GM19328 (cell line): ENCODE results near the gene TTBK1.

Experiments
- ATAC-seq: cut with Tn5 transposase; IDR thresholded peaks from one replicate; pipeline ENCODE4 v1.9.1; 2021; ENCODE audit warnings: mild to moderate bottlenecking, moderate library complexity; ENCODE audit not compliant: unreplicated experiment

TTBK1 gene

DNA sequence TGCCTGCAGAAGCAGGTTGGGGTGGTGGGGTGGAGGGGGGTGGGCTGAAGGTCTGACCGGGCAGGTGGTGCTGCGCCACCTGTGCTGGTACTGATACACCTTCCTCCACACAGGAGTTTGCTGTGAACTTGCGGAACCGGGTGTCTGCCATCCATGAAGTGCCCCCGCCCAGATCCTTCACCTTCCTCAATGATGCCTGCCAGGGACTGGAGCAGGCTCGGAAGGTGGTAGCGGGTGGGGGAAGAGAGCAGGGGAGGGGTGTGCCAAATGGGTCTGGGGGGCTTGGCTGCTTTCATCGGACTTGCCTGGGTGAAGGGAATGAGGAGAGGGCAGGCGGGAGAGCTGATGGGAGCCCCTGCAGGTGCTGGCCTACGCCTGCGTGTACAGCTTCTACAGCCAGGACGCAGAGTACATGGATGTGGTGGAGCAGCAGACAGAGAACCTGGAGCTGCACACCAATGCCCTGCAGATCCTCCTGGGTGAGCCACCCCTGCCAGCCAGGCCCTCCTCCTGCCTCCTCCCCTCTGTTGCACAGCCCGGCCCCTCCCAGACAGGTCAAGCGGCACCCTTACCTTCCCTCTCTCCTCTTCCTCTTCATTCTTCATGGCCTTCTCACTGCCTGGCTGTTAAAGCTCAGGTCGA is 20.7 kb upstream of the TTBK1 start:
- no peak for ATAC-seq

DNA sequence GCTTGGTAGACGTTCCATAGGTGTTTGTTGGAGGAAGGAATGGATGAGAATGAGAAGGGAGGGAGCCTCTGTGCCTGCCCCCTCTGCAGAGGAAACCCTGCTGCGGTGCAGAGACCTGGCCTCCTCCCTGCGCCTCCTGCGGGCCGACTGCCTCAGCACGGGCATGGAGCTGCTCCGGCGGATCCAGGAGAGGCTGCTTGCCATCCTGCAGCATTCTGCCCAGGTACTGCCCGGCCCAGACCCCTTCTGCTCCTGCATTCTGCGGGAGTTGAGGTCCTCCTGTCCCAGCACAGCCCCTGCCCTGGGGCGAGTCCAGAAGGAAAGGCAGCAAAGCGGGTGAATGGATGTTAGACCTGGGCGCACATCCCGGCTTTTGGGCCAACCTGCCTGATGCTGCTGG is 20.1 kb upstream of the TTBK1 start:
- no peak for ATAC-seq

DNA sequence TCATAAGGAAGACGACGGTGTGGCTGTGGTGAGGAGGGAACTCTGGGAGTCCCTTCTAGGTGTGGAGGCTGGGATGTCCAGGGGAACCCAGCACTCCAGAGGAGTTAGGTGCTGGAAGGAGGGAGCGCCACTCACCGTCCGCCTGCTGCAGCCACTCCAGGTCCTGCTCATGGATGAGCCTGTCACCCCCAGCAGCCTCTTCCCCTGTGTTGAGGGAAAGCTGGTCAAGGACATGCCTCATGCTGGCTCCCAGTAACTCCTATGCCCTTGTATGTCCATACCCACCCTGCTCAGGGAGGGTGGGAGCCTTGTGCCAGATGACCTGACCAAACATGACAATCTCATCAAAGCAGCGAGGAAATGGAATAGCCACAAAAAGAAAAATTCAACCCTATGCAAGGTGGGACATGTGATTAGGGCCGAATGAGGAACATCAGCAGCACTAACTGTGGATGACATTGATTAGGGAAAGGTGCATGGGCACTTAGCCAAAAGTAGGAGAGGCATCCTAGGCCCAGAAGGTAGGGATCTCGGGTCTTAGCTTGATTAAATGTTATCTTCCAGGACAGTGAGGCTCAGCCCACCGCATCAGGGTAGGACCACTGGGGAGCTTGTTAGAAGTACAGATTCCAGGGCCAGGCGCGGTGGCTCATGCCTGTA is 17.0 kb upstream of the TTBK1 start:
- no peak for ATAC-seq

- peak; percentile 69 for ATAC-seq
Measured at GRCh38 chr6:43228951-43229802, 14.1 kb upstream of the TTBK1 start, which contains the start of gene DNPH1. Gene DNPH1 (minus strand): TSS chr6:43229481. CDS start chr6:43229456, 25 bp downstream.

DNA sequence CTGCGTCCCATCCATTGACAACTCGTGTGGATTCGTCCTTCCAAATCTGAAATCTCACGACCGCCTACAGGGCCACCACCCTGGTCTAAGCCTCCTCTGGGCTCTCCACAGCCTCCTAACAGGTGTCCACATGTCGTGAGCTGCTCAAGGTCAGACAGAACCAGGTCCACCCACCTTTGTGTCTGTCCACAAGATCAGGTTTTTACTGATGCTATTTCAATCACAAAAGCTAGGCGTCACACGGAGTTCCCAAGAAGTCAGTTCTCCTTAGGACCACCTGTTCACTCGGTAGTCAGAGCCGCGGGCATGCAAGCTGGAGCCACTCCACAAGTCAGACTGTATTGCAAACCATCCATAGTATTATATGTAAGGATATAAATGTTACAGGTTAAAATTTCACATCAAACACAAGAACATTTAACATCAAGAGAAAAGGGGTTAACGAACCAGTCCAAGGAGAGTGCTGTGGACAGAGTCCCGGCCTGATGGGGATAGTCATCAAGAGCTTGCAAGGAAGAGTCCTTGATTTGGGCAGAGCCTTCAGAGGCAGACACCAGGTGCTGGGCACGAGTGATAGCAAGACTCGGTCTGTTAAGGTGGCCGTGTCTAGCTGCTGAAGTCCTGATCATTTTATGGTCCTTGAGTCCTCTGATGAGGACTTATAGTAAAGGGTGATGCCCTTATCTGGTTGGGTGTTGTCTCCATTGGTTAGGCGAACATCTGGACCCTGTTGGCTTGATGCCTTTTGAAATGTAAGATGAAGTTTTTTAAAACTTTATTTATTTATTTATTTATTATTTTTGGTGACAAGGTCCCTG is 13.3 kb upstream of the TTBK1 start:
- no peak for ATAC-seq

- ATAC-seq: no peak
Measured at GRCh38 chr6:43231053-43231452, 12.2 kb upstream of the TTBK1 start.

DNA sequence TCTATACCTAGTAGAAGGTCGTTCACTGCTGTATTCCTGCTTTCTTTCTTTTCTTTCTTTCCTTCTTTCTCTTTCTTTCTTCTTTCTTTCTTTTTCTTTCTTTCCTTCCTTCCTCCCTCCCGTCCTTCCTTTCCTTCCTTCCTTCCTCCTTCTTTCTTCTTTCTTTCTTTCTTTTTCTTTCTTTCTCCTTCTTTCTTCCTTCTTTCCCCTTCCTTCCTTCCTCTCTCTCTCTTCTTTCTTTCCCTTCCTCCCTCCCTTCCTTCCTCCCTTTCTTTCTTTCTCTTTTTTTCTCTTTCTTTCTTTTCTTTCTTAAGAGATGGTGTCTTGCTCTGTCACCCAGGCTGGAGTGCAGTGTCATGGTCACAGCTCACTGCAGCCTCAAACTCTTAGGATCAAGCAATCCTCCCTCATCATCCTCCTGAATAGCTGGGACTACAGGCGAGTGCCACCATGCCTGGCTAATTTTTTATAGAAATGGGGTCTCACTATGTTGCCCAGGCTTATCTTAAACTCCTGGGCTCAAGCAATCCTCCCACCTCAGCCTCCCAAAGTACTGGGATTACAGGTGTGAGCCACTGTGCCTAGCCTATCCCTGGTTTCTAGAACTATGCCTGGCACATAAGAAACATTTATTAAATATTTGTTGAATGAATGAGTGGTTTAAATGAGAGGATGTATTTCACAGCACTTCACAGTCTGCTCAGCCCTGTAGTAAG is 11.4 kb upstream of the TTBK1 start:
- no peak for ATAC-seq

DNA sequence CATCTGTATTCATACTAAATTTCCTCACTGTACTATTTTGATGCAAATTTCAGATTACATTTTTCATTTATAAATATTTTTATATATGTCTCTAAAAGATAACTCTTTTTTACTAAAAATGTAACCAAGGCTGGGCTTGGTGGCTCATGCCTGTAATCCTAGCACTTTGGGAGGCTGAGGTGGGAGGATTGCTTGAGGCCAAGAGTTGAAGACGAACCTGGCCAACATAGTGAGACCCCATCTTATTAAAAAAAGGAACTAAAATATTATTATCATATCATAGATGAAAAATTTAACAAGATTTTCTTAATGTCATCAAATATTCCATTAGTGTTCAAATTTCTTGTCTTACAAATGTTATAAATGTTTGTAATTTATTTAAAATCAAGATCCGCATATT is 7.4 kb upstream of the TTBK1 start:
- ATAC-seq: no peak

GRCh38 chr6:43239054-43239453 is 4.2 kb upstream of the TTBK1 start:
- ATAC-seq: no peak

- no peak for ATAC-seq
Measured at GRCh38 chr6:43240950-43241349, 2.3 kb upstream of the TTBK1 start.

GRCh38 chr6:43241446-43241845 is 1.8 kb upstream of the TTBK1 start:
- ATAC-seq: no peak

GRCh38 chr6:43243664-43244321 is 512 bp downstream of the TTBK1 start:
- no peak for ATAC-seq

DNA sequence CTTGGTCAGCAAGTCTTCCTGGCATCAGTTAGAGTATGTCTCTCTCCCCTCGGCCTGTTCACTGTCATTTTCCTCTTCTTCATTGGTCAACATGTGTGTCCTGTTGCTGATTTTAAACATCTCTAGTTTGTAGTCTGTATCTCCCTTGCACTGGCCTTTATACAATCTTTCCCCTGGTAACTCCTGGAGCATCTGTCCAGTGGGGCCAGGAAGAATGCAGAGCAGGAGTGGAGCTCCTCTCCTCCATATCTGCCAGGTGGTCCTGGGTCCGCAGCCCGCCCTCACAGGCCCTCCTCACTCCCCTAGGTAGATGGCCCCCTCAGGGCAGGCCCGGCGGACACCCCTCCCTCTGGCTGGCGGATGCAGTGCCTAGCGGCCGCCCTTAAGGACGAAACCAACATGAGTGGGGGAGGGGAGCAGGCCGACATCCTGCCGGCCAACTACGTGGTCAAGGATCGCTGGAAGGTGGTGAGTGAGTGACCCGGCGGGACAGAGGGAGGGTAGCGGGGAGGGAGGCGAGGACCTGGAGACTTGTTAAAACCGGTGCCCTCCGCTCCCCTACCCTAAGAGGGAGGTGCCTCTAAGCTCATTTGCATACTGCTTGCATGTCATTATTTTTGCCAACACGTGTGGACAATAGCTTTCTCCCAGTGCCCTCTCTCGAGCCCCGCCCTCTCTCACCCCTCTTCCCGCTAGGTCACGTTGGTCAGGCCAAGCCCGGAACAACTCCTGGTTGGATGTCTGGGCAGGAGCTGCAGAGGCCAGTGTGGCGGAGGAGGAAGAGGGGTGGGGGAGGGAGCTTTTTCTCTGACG is 3.2 kb downstream of the TTBK1 start:
- no peak for ATAC-seq

GRCh38 chr6:43247114-43247999 is 4.1 kb downstream of the TTBK1 start:
- ATAC-seq: peak; percentile 91

- no peak for ATAC-seq
Measured at GRCh38 chr6:43248101-43248500, 4.8 kb downstream of the TTBK1 start.

DNA sequence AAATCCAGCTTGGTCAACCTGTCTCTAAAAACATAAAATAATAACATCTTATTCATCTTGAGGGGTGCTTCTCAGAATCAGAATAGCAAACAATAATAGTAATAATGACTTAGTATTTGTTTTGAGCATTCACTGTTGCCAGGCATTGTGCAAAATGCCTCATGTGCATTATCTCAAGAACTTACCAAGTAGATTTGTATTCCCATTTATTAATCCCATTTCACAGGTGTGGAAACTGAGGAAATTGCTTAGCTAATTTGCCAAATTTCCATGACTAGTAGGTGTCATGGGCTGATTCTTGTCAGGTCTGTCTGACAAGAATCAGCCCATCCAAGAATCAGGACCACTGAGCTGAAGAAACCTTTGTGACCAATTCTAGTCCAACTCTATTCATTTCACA is 5.5 kb downstream of the TTBK1 start:
- ATAC-seq: no peak

GRCh38 chr6:43250992-43251373 is 7.7 kb downstream of the TTBK1 start:
- no peak for ATAC-seq

- ATAC-seq: no peak
Measured at GRCh38 chr6:43253401-43253800, 10.1 kb downstream of the TTBK1 start.
